Gastrocnemius medialis (tissue), 4 donors: ENCODE data around the gene ROBO4.

Experiments used
- CTCF ChIP-seq, 5 experiments: fragments of 450-650 bp in 3 of 5; fragments of 200-600 bp in 2 of 5; sonication (generic) in 2 of 5; IDR thresholded peaks in 4 of 5; conservative IDR thresholded peaks in 1 of 5; 1 replicate in 4 of 5; 2 replicates in 1 of 5; pipeline ENCODE4 v1.5.1; 2016 to 2019; ENCODE audit warnings: antibody characterized with exemption in 5 of 5, mild to moderate bottlenecking in 3 of 5, moderate library complexity in 3 of 5
- POLR2A ChIP-seq, 2 donors: fragments of 450-650 bp; IDR thresholded peaks; one replicate each; pipeline ENCODE4 v1.6.1; 2017; ENCODE audit warnings: antibody characterized with exemption in 2 of 2, mild to moderate bottlenecking in 2 of 2, moderate library complexity in 2 of 2

- no peak for TF ChIP-seq CTCF (IDR thresholded peaks at IDR 0.05 in 4 of 5, conservative IDR thresholded peaks at IDR 0.05 in 1 of 5)
- no peak for TF ChIP-seq POLR2A (IDR thresholded peaks at IDR 0.05)
Measured at GRCh38 chr11:124920870-124921609, 23.4 kb upstream of the ROBO4 start.
